K562 (cell line): ENCODE measurements around the gene MICU1. TPM values are rescaled to one million over a fixed set of nuclear protein-coding genes. Genes with fewer than 3 reads are reported as not detected.
A peak's percentile ranks its signal among the peaks of the same experiment; 100 is the strongest.

Source experiments
- HIVEP1 ChIP-seq: fragments of 250-450 bp; sonication (Bioruptor Pico); IDR thresholded peaks from 2 replicates; pipeline ENCODE4 v1.4.0; 2020; ENCODE audit warnings: mild to moderate bottlenecking
- MYBL2 ChIP-seq, 2 experiments: fragments of 450-650 bp in 1 of 2; sonication (generic) in 1 of 2; formaldehyde crosslinking in 1 of 2; IDR thresholded peaks; 2 replicates each; pipeline versions ENCODE4 v1.6.1 to v1.8.1; 2017 to 2022; ENCODE audit warnings: borderline replicate concordance in 1 of 2, inconsistent platforms in 1 of 2, low read depth in 1 of 2, mild to moderate bottlenecking in 1 of 2, missing genetic modification reagents in 1 of 2, moderate library complexity in 1 of 2
- MYC ChIP-seq, 2 experiments: fragments of 250-450 bp in 1 of 2; sonication (Bioruptor Pico) in 1 of 2; IDR thresholded peaks; 2 replicates each; pipeline versions ENCODE4 v1.5.1 to v1.6.1; 2012 to 2021; ENCODE audit warnings: low read depth in 2 of 2, borderline replicate concordance in 1 of 2, improper control_type of control experiment in 1 of 2, low read length in 1 of 2, mild to moderate bottlenecking in 1 of 2, moderate library complexity in 1 of 2
- NKRF ChIP-seq: fragments of 450-650 bp; IDR thresholded peaks from 2 replicates; pipeline ENCODE4 v1.6.1; 2016; ENCODE audit warnings: borderline replicate concordance
- NONO ChIP-seq, 2 experiments: fragments of 200-400 bp in 1 of 2; fragments of 450-650 bp in 1 of 2; formaldehyde crosslinking in 1 of 2; IDR thresholded peaks; 2 replicates each; pipeline ENCODE4 v1.6.1; 2017; ENCODE audit warnings: low read depth in 2 of 2, mild to moderate bottlenecking in 2 of 2, moderate library complexity in 2 of 2, low read length in 1 of 2
- NR3C1 ChIP-seq: sonication (generic); formaldehyde crosslinking; IDR thresholded peaks from 2 replicates; pipeline ENCODE4 v1.8.1; 2022; ENCODE audit warnings: missing genetic modification reagents
- SPI1 ChIP-seq: IDR thresholded peaks from 2 replicates; pipeline ENCODE4 v1.6.1; 2011; ENCODE audit warnings: low read depth, low read length, control low read depth, borderline replicate concordance
- TAL1 ChIP-seq: fragments of 450-650 bp; IDR thresholded peaks from 2 replicates; pipeline ENCODE4 v1.6.1; 2016; ENCODE audit warnings: mild to moderate bottlenecking
- ZBTB2 ChIP-seq: fragments of 450-650 bp; IDR thresholded peaks from 2 replicates; pipeline ENCODE4 v1.6.1; 2016; ENCODE audit warnings: antibody characterized with exemption
- ZFPM2 ChIP-seq: fragments of 250-450 bp; sonication (Bioruptor Pico); IDR thresholded peaks from 2 replicates; pipeline ENCODE4 v1.5.1; 2022; ENCODE audit warnings: mild to moderate bottlenecking
- ZNF174 ChIP-seq: fragments of 250-450 bp; sonication (Bioruptor Pico); IDR thresholded peaks from 2 replicates; pipeline ENCODE4 v1.4.0; 2020; ENCODE audit warnings: mild to moderate bottlenecking
- ZNF586 ChIP-seq: fragments of 450-650 bp; formaldehyde crosslinking; conservative IDR thresholded peaks from 2 replicates; pipeline ENCODE4 v1.4.0; 2020; ENCODE audit warnings: mild to moderate bottlenecking, moderate library complexity
- polyA plus RNA-seq, 8 experiments: library from polyadenylated mRNA; depleted of rRNA in 4 of 8; stranded (reverse) in 5 of 8; unstranded in 3 of 8; fragments of >200 nt; fragmentation: Nextera tagmentation in 2 of 8; fragmentation: Illumina TruSeq in 1 of 8; extraction: Ambion mirVana in 2 of 8; extraction: Trizol in 1 of 8; gene quantifications; 2 replicates each; pipeline versions ENCODE4 v1.2.1 to v1.2.3, GENCODE V29; 2011 to 2014; ENCODE audit warnings: inconsistent platforms in 1 of 8, missing spikeins in 1 of 8
- total RNA-seq, 7 experiments: library from RNA; depleted of rRNA in 6 of 7; stranded (reverse); fragments of >200 nt in 6 of 7; fragmentation: Illumina TruSeq in 2 of 7; extraction: Trizol in 2 of 7; gene quantifications; 2 replicates each; pipeline versions ENCODE4 v1.2.1 to v1.2.3, GENCODE V29; 2011 to 2021; ENCODE audit warnings: low replicate concordance in 1 of 7
- TF ChIP-seq, protein P1 (sequence below): IDR thresholded peaks from 2 replicates; pipeline ENCODE4 v1.6.1; 2012; ENCODE audit warnings: low read depth, low read length, improper control_type of control experiment, borderline replicate concordance
- TF ChIP-seq, protein P2 (sequence below): fragments of 250-450 bp; sonication (Bioruptor Pico); IDR thresholded peaks from 2 replicates; pipeline ENCODE4 v1.8.0; 2021; ENCODE audit warnings: borderline replicate concordance, mild to moderate bottlenecking, moderate library complexity; ENCODE audit not compliant: poor library complexity, severe bottlenecking
- TF ChIP-seq, protein P3 (sequence below): sonication (generic); formaldehyde crosslinking; IDR thresholded peaks from 2 replicates; pipeline ENCODE4 v1.8.1; 2022; ENCODE audit warnings: missing genetic modification reagents
- TF ChIP-seq, protein P4 (sequence below): fragments of 250-450 bp; sonication (Bioruptor Pico); IDR thresholded peaks from 2 replicates; pipeline ENCODE4 v1.8.0; 2021; ENCODE audit warnings: moderate library complexity, mild to moderate bottlenecking, inconsistent platforms

MICU1 gene
- total and polyA plus RNA-seq, 9 of the 15 experiments (the other 6 are each of a cell fraction or from before 2014, with no cell fraction given): 29.3 to 76.8 (median 48.4) TPM

DNA sequence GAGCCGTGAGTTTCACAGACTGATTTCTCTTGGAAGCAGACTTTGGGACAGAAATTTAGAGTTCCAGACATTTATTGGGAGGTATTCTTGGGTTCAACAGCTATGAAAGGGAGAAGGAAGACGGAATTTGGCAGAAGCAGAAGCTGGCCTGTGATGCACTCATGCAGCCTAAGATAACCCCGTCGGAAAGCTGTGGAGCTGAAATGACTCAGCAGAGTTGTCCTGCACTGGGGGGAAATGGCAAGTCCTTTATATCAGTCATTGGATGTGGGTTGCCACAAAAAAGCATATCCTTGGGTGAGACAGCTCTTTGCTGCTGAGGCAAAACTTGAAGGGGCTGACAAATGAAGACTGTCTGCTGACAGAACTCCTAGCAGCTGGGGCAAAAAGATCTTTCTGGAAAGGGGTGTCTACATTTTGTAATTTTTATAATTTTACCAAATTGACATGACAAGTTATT lies 11.5 kb upstream of the MICU1 start (continued):
- TF ChIP-seq ZBTB2: peak; percentile 29; the same call in 1 of the 2 replicates
- TF ChIP-seq, protein P1, sequence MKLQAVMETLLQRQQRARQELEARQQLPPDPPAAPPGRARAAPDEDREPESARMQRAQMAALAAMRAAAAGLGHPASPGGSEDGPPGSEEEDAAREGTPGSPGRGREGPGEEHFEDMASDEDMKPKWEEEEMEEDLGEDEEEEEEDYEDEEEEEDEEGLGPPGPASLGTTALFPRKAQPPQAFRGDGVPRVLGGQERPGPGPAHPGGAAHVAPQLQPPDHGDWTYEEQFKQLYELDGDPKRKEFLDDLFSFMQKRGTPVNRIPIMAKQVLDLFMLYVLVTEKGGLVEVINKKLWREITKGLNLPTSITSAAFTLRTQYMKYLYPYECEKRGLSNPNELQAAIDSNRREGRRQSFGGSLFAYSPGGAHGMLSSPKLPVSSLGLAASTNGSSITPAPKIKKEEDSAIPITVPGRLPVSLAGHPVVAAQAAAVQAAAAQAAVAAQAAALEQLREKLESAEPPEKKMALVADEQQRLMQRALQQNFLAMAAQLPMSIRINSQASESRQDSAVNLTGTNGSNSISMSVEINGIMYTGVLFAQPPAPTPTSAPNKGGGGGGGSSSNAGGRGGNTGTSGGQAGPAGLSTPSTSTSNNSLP: peak; percentile 92; the same call in 1 of the 2 replicates
- TF ChIP-seq NONO (IDR thresholded peaks at IDR 0.05; ENCODE audit: low read depth in 2 of 2, low read length in 1 of 2): no peak; a peak in 2 of 4 replicates
- TF ChIP-seq, protein P2, sequence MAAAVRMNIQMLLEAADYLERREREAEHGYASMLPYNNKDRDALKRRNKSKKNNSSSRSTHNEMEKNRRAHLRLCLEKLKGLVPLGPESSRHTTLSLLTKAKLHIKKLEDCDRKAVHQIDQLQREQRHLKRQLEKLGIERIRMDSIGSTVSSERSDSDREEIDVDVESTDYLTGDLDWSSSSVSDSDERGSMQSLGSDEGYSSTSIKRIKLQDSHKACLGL (CRISPR knock-in tag): no peak
- peak; percentile 47; the same call in 1 of the 2 replicates for TF ChIP-seq MYC (IDR thresholded peaks at IDR 0.05; ENCODE audit: low read depth, low read length)
- no peak for TF ChIP-seq MYC (CRISPR knock-in tag; IDR thresholded peaks at IDR 0.05; ENCODE audit: borderline replicate concordance, low read depth)
- peak; percentile 72; the same call in 1 of the 2 replicates for TF ChIP-seq SPI1
- TF ChIP-seq, protein P3, sequence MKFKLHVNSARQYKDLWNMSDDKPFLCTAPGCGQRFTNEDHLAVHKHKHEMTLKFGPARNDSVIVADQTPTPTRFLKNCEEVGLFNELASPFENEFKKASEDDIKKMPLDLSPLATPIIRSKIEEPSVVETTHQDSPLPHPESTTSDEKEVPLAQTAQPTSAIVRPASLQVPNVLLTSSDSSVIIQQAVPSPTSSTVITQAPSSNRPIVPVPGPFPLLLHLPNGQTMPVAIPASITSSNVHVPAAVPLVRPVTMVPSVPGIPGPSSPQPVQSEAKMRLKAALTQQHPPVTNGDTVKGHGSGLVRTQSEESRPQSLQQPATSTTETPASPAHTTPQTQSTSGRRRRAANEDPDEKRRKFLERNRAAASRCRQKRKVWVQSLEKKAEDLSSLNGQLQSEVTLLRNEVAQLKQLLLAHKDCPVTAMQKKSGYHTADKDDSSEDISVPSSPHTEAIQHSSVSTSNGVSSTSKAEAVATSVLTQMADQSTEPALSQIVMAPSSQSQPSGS (CRISPR knock-in tag): no peak
- no peak for TF ChIP-seq ZNF174 (CRISPR knock-in tag)
- TF ChIP-seq NKRF: no peak
- TF ChIP-seq TAL1: peak; percentile 56
- TF ChIP-seq HIVEP1 (CRISPR knock-in tag): no peak
- TF ChIP-seq NR3C1 (CRISPR knock-in tag): no peak
- no peak for TF ChIP-seq ZNF586 (CRISPR knock-in tag)
- no peak for TF ChIP-seq MYBL2 (IDR thresholded peaks at IDR 0.05; ENCODE audit: low read depth)
- no peak for TF ChIP-seq MYBL2 (CRISPR knock-in tag; IDR thresholded peaks at IDR 0.05; ENCODE audit: borderline replicate concordance)
- TF ChIP-seq ZFPM2 (CRISPR knock-in tag): no peak
- TF ChIP-seq, protein P4, sequence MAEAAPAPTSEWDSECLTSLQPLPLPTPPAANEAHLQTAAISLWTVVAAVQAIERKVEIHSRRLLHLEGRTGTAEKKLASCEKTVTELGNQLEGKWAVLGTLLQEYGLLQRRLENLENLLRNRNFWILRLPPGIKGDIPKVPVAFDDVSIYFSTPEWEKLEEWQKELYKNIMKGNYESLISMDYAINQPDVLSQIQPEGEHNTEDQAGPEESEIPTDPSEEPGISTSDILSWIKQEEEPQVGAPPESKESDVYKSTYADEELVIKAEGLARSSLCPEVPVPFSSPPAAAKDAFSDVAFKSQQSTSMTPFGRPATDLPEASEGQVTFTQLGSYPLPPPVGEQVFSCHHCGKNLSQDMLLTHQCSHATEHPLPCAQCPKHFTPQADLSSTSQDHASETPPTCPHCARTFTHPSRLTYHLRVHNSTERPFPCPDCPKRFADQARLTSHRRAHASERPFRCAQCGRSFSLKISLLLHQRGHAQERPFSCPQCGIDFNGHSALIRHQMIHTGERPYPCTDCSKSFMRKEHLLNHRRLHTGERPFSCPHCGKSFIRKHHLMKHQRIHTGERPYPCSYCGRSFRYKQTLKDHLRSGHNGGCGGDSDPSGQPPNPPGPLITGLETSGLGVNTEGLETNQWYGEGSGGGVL (CRISPR knock-in tag): no peak
